GM12801 (cell line): Measurements from ENCODE around the gene ASIC3.

Experiments used
- TF ChIP-seq, protein P1 (sequence below): IDR thresholded peaks from one replicate; pipeline ENCODE4 v1.5.1; 2011; ENCODE audit warnings: control low read depth; ENCODE audit not compliant: insufficient read length; ENCODE audit errors: extremely low read depth

Gene ASIC3

GRCh38 chr7:151048911-151049463, 656 bp downstream of the ASIC3 start:
- TF ChIP-seq, protein P1, sequence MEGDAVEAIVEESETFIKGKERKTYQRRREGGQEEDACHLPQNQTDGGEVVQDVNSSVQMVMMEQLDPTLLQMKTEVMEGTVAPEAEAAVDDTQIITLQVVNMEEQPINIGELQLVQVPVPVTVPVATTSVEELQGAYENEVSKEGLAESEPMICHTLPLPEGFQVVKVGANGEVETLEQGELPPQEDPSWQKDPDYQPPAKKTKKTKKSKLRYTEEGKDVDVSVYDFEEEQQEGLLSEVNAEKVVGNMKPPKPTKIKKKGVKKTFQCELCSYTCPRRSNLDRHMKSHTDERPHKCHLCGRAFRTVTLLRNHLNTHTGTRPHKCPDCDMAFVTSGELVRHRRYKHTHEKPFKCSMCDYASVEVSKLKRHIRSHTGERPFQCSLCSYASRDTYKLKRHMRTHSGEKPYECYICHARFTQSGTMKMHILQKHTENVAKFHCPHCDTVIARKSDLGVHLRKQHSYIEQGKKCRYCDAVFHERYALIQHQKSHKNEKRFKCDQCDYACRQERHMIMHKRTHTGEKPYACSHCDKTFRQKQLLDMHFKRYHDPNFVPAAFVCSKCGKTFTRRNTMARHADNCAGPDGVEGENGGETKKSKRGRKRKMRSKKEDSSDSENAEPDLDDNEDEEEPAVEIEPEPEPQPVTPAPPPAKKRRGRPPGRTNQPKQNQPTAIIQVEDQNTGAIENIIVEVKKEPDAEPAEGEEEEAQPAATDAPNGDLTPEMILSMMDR, result no peak

DNA sequence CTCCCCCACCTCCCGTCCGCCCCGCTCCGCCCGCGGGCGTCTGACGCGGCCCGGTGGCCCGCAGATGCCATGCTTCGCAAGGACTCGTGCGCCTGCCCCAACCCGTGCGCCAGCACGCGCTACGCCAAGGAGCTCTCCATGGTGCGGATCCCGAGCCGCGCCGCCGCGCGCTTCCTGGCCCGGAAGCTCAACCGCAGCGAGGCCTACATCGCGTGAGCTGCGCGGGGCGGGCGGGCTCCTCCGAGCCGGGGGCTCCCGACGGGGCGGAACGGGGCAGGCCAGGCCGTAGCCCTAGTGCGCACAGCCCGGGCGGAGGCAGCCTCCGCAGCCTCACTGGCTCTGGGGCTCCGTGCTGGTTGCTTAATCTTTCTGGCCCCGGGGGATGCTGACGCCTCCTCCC, 2.8 kb downstream of the ASIC3 start:
- TF ChIP-seq, protein P1, result no peak

- TF ChIP-seq, protein P1, result no peak
Measured at GRCh38 chr7:151053096-151053495, 4.8 kb downstream of the ASIC3 start.

GRCh38 chr7:151053751-151054150, 5.4 kb downstream of the ASIC3 start:
- TF ChIP-seq, protein P1, result no peak

- TF ChIP-seq, protein P1, result no peak
Measured at GRCh38 chr7:151056283-151056665, 7.9 kb downstream of the ASIC3 start.

DNA sequence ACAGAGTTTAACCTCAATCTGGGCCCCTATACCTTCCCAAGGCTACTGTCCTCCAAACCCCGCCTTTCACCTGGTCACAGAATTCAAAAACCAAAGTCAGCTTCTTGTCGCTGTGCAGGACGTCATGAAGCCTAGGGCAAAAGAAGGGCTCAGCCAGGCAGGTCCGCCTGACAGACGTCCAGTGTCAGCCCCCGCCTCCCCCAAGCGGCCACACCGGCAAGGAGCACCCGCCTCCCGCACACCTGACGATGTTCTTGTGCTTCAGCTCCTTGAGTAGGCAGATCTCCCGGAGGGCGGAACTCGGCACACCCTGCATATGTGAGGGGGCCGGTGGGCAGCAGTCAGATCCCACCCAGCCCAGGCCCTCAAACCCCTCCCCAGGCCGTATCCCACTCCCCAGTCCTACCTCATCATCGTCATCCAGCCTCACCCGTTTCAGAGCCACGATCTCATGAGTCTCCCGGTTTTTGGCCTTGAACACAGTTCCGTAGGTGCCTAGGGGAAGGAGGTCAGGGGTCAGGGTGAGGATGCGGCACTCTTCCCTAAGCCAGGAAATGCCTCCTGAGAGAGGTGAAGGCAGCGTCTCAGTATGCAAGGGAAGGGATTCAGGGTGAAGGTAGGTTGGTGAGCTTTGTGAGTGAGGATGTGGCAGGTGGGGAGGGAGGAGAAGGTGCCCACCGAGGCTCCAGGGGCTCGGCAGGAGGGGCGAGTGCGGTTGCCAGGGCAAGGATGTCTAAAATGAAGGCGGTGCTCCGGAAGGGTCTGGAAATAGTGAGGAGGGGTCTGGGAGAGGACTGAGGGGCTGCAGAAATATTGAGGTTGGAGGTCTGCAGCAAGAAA, 8.6 kb downstream of the ASIC3 start:
- TF ChIP-seq, protein P1, result no peak

DNA sequence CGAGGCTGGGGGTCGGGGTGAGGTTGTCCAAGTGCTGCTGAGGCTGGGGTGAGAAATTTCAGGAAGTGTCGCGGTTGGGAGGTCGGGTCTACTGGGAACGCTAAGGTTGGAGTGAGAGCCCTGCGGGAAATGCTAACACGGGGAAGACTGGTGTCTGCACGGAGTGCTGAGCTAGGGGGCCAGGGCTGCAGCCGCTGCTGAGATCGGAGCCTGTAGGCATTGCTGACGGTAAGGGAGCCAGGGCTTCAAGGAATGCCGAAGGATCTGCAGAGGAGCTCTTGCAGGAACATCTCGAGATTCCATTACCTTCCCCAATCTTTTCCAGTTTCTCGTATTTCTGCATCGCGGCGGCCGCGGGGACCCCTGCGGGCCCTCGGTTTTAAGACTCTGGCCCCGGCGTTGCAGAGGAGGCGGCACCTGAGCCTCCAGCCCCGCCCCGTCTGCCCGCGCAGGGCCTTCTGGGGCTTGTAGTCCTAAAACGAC, 9.2 kb downstream of the ASIC3 start, which contains the start of gene CDK5:
Gene CDK5, minus strand, starts transcription at position 392 of the 483 bp plus-strand sequence. Its CDS starts 49 bp downstream, at position 343.
- TF ChIP-seq, protein P1, result no peak
